22Rv1 (cell line): ENCODE measurements around the gene PTTG1.

Experiments
- ZFX ChIP-seq: fragments of 450-650 bp; IDR thresholded peaks from 2 replicates; pipeline ENCODE4 v1.6.1; 2017; ENCODE audit warnings: antibody characterized with exemption, borderline replicate concordance
- TF ChIP-seq, protein P1 (sequence below): fragments of 450-650 bp; IDR thresholded peaks from 2 replicates; pipeline ENCODE4 v1.5.1; 2017; ENCODE audit warnings: mild to moderate bottlenecking

DNA sequence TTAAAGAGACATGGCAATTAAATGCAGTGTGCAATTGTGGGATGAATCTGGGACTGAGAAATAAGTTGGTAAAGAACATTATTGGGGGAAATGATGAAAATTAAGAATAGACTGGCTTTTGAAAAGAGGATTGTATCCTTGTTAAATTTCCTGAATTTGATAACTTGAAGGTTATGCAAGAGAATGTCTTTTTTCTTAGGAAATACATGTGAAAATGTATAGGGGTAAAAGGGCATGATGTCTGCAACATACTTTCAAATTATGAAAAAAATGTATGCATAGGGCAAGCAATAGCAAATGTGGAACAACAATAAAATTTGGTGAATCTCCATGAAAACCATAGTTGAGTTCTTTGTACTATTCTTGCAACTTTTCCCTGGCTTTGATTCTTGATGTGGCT, 24.1 kb downstream of the PTTG1 start:
- TF ChIP-seq, protein P1, sequence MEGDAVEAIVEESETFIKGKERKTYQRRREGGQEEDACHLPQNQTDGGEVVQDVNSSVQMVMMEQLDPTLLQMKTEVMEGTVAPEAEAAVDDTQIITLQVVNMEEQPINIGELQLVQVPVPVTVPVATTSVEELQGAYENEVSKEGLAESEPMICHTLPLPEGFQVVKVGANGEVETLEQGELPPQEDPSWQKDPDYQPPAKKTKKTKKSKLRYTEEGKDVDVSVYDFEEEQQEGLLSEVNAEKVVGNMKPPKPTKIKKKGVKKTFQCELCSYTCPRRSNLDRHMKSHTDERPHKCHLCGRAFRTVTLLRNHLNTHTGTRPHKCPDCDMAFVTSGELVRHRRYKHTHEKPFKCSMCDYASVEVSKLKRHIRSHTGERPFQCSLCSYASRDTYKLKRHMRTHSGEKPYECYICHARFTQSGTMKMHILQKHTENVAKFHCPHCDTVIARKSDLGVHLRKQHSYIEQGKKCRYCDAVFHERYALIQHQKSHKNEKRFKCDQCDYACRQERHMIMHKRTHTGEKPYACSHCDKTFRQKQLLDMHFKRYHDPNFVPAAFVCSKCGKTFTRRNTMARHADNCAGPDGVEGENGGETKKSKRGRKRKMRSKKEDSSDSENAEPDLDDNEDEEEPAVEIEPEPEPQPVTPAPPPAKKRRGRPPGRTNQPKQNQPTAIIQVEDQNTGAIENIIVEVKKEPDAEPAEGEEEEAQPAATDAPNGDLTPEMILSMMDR, result no peak
- no peak for TF ChIP-seq ZFX
